ENCODE results near the gene CDHR2. TPM values are rescaled to one million over a fixed set of nuclear protein-coding genes. Genes with fewer than 3 reads are reported as not detected.

Gene CDHR2
- total RNA-seq, 4 donors from 2014 or later: 0.15 TPM; not detected in 3

GRCh38 chr5:176606032-176606431 is 56.9 kb downstream of the CDHR2 start:
- peaks cover 0 to 18% (median 8%) of the 10 kb centered on the region in 3 donors for H3K4me1 ChIP-seq
- TF ChIP-seq, protein P1, sequence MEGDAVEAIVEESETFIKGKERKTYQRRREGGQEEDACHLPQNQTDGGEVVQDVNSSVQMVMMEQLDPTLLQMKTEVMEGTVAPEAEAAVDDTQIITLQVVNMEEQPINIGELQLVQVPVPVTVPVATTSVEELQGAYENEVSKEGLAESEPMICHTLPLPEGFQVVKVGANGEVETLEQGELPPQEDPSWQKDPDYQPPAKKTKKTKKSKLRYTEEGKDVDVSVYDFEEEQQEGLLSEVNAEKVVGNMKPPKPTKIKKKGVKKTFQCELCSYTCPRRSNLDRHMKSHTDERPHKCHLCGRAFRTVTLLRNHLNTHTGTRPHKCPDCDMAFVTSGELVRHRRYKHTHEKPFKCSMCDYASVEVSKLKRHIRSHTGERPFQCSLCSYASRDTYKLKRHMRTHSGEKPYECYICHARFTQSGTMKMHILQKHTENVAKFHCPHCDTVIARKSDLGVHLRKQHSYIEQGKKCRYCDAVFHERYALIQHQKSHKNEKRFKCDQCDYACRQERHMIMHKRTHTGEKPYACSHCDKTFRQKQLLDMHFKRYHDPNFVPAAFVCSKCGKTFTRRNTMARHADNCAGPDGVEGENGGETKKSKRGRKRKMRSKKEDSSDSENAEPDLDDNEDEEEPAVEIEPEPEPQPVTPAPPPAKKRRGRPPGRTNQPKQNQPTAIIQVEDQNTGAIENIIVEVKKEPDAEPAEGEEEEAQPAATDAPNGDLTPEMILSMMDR (IDR thresholded peaks at IDR 0.05): no peak
- TF ChIP-seq POLR2AphosphoS5 (IDR thresholded peaks at IDR 0.05) (no peak), POLR2A (IDR thresholded peaks at IDR 0.05) (no peak), EP300 (IDR thresholded peaks at IDR 0.05) (no peak)
- ATAC-seq: no peak
- no peaks in the 10 kb centered on the region for H3K36me3 ChIP-seq
- peaks cover 29% of the 10 kb centered on the region for H3K27me3 ChIP-seq
- no peak overlapping the region for H3K27ac ChIP-seq
- WGBS, 2 donors (ENCODE audit: low coverage in 1 of 2): no CpG with 5 or more reads among the region's 3 CpGs
- H3K9me3 ChIP-seq: no peaks in the 10 kb centered on the region
- H3K4me3 ChIP-seq: no peak overlapping the region

GRCh38 chr5:176606875-176607274 is 57.7 kb downstream of the CDHR2 start:
- WGBS, 2 donors (ENCODE audit: low coverage in 1 of 2): 80 to 89% methylated on average over 2 to 3 of the region's 3 CpGs
- H3K9me3 ChIP-seq: no peaks in the 10 kb centered on the region
- TF ChIP-seq POLR2AphosphoS5 (IDR thresholded peaks at IDR 0.05): no peak
- no peak for ATAC-seq
- H3K27ac ChIP-seq: no peak overlapping the region
- no peaks in the 10 kb centered on the region for H3K36me3 ChIP-seq
- no peak overlapping the region for H3K4me3 ChIP-seq
- H3K27me3 ChIP-seq: peaks cover 29% of the 10 kb centered on the region
- peaks cover 0 to 18% (median 8%) of the 10 kb centered on the region in 3 donors for H3K4me1 ChIP-seq

- TF ChIP-seq POLR2A (IDR thresholded peaks at IDR 0.05): no peak
- no peak for TF ChIP-seq POLR2AphosphoS5 (IDR thresholded peaks at IDR 0.05)
- TF ChIP-seq EP300 (IDR thresholded peaks at IDR 0.05): no peak
- TF ChIP-seq, protein P1 (IDR thresholded peaks at IDR 0.05): no peak
- WGBS, 2 donors (ENCODE audit: low coverage in 1 of 2): 100% methylated on average over 1 of the region's 4 CpGs
- Histone ChIP-seq H3K36me3 (no peaks in the 10 kb centered on the region), H3K27me3 (peaks cover 37% of the 10 kb centered on the region), H3K9me3 (no peaks in the 10 kb centered on the region), H3K4me1 (peaks cover 0 to 18% (median 8%) of the 10 kb centered on the region in 3 donors), H3K27ac (no peak overlapping the region), H3K4me3 (no peak overlapping the region)
- no peak for ATAC-seq
Measured at GRCh38 chr5:176608142-176608705, 59.1 kb downstream of the CDHR2 start.

- Histone ChIP-seq H3K9me3 (no peaks in the 10 kb centered on the region), H3K36me3 (no peaks in the 10 kb centered on the region), H3K27ac (peak overlapping the region in 1 of 4 donors; percentile 46), H3K27me3 (peaks cover 37% of the 10 kb centered on the region), H3K4me1 (peaks cover 0 to 18% (median 8%) of the 10 kb centered on the region in 3 donors), H3K4me3 (peak overlapping the region; percentile 35 to 67)
- TF ChIP-seq POLR2A (IDR thresholded peaks at IDR 0.05) (no peak), EP300 (IDR thresholded peaks at IDR 0.05) (no peak), POLR2AphosphoS5 (IDR thresholded peaks at IDR 0.05) (no peak)
- TF ChIP-seq, protein P1 (IDR thresholded peaks at IDR 0.05): no peak
- 30 to 62% methylated on average over 6 to 14 of the region's 46 CpGs for WGBS, 2 donors (ENCODE audit: low coverage in 1 of 2)
- no peak for ATAC-seq
Measured at GRCh38 chr5:176608937-176609723, 60.0 kb downstream of the CDHR2 start.

DNA sequence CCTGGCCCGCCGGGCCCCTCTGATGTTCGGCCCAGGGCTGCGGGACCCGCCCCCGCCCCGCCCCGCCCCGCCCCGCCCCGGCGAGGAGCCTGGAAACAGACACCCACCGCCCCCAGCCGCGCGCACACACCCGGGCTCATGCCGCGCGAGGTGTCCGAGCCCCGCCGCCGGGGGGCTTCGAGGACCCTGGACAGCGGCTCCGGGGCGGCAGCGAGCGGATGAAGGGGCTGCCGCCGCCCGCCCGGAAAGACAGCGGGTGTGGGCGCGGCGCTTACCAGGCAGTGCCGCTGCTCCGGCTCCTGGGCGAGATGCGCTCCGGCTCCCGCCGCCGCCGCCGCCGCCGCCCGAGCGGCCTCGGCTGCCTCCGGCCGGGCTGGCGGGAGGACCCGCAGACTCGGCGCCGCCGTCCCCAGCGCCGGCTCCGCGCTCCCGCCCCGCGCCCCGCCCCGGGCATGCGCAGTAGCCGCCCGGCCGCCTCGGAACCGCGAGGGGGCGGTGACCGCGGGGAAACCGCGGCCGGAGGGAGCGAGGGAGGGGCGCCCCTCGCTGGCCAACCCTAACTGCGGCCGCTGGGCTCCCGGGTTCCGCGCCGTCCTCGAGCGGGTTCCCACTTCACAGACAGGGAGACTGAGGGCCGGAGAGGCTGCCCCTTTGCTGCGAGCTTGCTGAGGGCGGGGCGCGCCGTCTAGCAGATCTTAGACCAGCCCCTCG is 60.7 kb downstream of the CDHR2 start, which contains the start of gene GPRIN1:
Gene GPRIN1 (minus strand): TSS at position 433 of the 711 bp plus-strand sequence. CDS start 10,322 bp downstream, outside the sequence.
- Histone ChIP-seq H3K27me3 (peaks cover 43% of the 10 kb centered on the region), H3K9me3 (no peaks in the 10 kb centered on the region), H3K36me3 (no peaks in the 10 kb centered on the region), H3K27ac (peak within 1 kb of the TSS in 1 of 4 donors; percentile 46), H3K4me3 (peak within 1 kb of the TSS; percentile 35 to 67), H3K4me1 (peaks cover 0 to 18% (median 8%) of the 10 kb centered on the region in 3 donors)
- no CpG with 5 or more reads among the region's 101 CpGs for WGBS, 2 donors (ENCODE audit: low coverage in 1 of 2)
- ATAC-seq: peak; percentile 82
- TF ChIP-seq, protein P1 (IDR thresholded peaks at IDR 0.05): peak in 2 of 4 experiments; percentile 19 to 46
- TF ChIP-seq POLR2AphosphoS5 (IDR thresholded peaks at IDR 0.05): no peak
